GM18505 (cell line): Measurements from ENCODE around the gene ZCCHC3.
A peak's percentile ranks its signal among the peaks of the same experiment; 100 is the strongest.
"Not testable (repeated sequence)": the region's sequence is repeated elsewhere in the genome, so short reads cannot be mapped to it uniquely, and the experiment has no call there.

ENCODE experiments used
- ATAC-seq: cut with Tn5 transposase; IDR thresholded peaks from one replicate; pipeline ENCODE4 v1.9.1; 2021; ENCODE audit not compliant: unreplicated experiment
- POLR2A ChIP-seq: IDR thresholded peaks from 4 replicates; pipeline ENCODE4 v1.6.1; 2011; ENCODE audit warnings: borderline replicate concordance; ENCODE audit not compliant: insufficient read depth, insufficient read length; ENCODE audit errors: extremely low read depth

Gene ZCCHC3

DNA sequence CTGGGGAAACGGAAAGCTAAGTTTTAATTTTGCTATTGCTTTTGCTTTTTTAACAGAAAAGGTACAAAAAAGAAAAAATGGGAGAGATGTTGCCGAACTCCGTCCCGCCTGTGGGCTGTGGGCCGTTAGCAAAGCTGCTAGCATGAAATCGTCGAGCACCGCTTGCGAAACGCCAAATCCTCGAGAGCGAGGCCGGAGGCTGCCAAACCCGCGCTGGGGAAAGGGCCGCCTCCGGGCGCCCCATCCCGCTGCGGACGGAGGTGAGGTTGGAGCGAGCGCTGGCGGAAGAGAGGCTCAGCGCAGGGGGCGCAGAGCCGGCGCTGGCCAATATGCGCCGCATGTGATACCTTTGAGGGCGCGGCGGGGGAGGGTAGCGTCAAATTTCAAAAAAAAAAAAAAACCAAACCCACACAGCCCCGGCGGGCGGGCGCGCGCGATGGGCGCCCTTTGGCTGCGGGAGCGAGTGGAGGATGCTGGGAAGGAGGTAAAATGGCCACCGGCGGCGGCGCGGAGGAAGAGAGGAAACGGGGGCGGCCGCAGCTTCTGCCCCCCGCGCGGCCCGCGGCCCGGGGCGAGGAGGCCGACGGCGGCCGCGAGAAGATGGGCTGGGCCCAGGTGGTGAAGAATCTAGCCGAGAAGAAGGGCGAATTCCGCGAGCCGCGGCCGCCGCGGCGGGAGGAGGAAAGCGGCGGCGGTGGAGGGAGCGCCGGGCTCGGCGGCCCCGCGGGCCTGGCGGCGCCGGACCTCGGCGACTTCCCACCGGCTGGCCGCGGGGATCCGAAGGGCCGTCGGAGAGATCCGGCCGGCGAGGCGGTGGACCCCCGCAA is at the start of gene ZCCHC3:
Gene ZCCHC3, plus strand, starts transcription at position 473 of the 827 bp plus-strand sequence. Its CDS starts 17 bp downstream, at position 490.
- peak; percentile 84 for TF ChIP-seq POLR2A
- peak; percentile 73 for ATAC-seq

DNA sequence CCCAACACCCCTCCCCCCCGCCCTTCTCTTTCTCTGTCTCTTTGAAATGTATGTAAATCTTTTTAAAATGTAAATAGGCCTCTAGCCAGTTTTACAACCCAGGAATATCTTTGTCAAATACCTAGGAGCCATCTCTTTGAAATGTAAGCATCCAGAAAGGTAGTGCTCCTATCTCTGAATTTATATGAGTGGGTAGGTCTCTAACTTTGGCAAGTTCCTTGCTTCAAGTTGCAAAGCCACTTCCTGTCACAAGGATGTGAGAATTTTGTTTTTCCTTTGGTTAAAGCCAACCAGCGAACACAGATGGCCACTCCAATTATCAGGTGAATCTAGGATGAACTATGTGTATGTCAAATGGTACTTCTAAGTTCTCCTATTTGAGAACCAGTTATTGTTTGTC is 46.0 kb upstream of the ZCCHC3 start:
- no peak for ATAC-seq

DNA sequence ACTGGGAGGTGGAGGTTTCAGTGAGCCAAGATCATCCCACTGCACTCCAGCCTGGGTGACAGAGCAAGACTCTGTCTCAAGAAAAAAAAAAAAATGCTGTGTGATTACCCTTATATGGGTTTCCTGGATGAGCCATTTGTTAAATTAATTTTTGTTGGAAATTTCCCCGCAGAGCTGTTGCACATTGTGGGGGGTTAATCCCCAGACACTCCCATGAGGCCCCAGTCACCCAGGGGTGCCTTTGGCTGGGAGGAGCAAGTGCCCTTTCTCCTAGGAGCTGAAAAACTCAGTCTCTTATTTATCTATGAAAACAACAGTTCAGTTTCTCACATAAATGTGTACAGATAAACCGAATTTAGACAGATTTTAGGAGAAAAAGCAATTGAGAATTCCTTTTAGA is 44.6 kb upstream of the ZCCHC3 start:
- ATAC-seq = no peak
- TF ChIP-seq POLR2A = no peak

More for the DNA sequence above, 46.0 kb upstream of the ZCCHC3 start:
- TF ChIP-seq POLR2A = no peak

GRCh38 chr20:253447-253846 is 43.9 kb upstream of the ZCCHC3 start:
- ATAC-seq = not testable (repeated sequence)

DNA sequence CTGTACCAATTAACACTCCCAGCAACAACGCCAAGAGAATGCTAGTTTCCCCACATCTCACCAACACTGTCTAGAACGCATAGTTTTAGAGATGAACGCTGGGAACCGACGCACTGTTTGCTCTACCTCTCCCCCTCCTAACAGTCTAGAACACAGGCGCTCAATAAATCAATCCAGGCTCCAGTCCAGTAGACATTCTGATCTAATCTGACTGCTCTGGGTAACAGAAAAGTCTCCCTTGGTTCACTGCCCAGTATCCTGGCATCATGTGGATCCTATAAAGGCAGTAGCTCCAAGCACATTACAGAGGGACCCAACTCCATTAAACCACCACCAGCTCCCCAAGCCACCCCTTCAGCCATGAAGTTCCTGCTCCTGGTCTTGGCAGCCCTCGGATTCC is 40.0 kb upstream of the ZCCHC3 start, which contains the start of gene DEFB132:
Gene DEFB132, plus strand, starts transcription at position 306 of the 400 bp plus-strand sequence. Its CDS starts 55 bp downstream, at position 361.
- TF ChIP-seq POLR2A = no peak
- no peak for ATAC-seq

- no peak for TF ChIP-seq POLR2A
- no peak for ATAC-seq
These were observed 39.0 kb upstream of the ZCCHC3 start for GRCh38 chr20:258269-258858.

DNA sequence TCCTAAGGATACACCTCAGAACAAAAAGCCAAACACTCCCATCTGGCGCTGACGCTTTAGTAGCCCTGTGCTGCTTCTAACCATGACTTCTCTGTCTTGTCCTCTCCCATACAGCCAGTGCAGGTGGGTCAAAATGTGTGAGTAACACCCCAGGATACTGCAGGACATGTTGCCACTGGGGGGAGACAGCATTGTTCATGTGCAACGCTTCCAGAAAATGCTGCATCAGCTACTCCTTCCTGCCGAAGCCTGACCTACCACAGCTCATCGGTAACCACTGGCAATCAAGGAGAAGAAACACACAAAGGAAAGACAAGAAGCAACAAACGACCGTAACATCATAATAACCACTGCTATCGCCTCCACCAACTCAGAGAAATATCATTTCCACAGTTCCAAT is 38.4 kb upstream of the ZCCHC3 start:
- no peak for TF ChIP-seq POLR2A
- no peak for ATAC-seq

- no peak for TF ChIP-seq POLR2A
- no peak for ATAC-seq
These were observed 37.4 kb upstream of the ZCCHC3 start for GRCh38 chr20:259981-260380.

DNA sequence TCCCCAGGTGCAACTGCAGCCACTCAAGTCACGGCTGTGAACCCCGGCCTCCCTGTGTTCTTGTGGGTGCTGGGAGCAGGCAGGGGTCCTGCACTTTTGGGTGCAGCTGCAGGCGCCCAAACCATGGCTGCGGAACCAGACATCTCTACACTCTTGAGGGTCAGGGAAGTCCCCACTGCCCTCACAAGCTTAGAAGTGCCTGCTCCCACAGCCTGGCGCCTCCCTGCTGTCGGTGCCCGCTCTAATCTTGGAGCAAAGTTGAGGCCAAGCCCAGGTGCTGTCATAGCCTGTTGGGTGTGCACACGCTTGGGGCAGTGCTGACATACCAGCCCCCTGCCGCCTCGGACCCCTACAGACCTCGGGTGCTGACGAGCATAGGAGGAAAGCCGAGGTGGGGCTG is 33.7 kb upstream of the ZCCHC3 start:
- no peak for TF ChIP-seq POLR2A
- no peak for ATAC-seq

DNA sequence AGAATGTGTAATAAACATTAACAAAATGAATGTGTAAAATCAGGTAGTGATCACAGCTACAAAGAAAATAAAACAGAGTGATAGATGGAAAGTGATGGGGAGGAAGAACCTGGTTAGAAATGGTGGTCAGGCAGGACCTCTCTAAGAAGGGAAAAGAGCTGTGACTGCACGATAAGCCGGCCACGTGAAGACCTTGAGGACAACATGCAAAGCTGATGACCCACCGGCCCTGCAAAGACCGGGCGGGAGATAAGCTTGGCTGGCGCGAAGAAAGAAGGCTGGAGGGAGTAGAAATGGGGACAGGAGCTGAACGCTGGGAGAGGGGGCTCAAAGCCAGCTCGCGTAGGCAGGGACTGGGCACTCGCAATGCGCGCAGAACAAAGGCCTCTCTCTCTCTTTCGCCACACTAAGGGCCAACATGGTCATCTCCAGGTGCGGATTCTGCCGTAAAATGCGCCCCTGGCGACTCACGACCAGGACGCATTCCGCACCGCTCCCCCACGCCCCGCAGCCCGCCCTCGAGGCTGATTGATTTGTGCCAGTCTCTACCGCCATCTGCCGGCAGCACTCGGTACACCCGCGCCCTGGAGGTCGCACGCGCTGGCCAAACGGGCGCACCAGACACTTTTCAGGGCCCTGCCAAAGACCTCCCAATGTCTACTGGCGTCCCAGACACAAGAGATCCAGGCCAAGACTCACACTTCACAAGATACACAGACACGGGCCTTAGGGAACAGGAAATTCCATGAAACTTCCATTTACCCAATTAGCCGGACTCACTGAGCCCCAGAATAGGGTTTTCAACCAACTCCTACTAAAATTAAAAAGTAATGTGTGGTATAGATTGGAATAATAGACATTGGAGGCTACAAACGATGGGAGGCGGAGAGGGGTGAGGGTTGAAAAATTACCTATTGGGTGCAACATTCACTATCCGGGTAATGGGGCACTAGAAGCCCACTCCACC is 30.5 kb upstream of the ZCCHC3 start:
- no peak for TF ChIP-seq POLR2A
- peak; percentile 86 for ATAC-seq

DNA sequence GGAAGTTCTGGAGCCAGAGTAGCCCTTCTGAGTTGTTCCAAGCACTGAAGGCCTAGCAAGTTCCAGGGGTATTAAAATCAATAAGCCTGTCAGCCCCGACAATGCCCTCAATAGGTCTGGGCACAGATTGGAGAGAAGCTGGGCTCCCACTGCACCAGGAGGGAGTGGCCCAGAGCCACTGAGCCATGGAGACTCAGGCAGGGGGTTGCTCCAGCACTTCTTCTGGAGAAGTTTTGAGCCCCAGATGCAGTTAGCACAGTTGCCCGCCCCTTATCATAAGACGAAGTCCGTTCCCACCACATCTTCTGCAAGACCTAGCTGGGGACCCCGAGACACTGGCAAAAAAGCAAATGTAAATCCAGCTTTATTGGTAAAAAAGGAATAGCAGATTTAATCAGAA is 26.9 kb upstream of the ZCCHC3 start:
- TF ChIP-seq POLR2A = no peak
- ATAC-seq = no peak

GRCh38 chr20:271069-271468 is 26.3 kb upstream of the ZCCHC3 start:
- ATAC-seq = no peak
- TF ChIP-seq POLR2A = no peak

DNA sequence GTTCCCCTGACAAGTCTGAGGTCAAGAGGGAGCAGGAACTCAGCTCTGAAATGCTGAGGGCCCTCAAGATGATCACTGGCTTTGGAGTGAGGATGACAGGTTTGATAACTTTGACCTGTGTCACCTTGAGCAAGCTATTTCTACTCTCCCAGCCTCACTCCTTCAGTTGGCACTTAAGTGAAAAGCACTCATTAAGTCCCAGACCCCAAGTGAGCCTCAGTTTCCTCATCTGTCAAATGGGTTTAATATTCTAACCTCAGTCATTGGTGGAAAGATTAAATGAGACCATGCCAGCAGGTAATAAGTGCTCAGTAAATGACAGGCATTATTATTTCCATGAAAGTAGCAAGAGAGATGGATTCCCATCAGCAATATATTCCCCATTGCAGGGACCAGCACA is 25.8 kb upstream of the ZCCHC3 start:
- ATAC-seq = no peak
- TF ChIP-seq POLR2A = no peak
